ENCODE measurements around the gene ASB8. TPM values are rescaled to one million over a fixed set of nuclear protein-coding genes. Genes with fewer than 3 reads are reported as not detected.

The ASB8 gene
- 11.1 TPM for total RNA-seq (ENCODE audit: insufficient read depth, low replicate concordance)

- DNase-seq (ENCODE audit: low spot score), result peak; percentile 99
These were observed at the start of gene ASB8 for GRCh38 chr12:48157018-48157888. Gene ASB8, minus strand, starts transcription at chr12:48157515. Its CDS starts 4,019 bp downstream, at chr12:48153496.

DNA sequence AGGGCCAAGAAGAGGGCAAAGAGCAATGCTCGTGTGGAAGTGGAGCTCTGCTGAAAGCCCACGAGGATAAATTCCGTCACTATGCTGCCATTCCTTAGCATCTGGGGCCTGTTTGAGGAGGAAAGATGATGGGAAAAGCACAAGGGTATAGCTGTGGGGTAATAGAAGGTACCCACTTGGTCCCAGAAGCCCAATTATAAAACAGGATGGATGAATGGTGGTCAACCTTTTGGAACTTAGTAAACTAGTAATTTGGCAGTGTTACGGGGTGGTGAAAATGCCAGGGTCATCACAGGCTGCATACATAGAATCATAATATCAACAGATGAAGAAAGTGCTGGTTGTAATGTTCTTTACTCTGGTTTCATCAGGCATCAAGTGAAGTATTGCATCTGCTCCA, 45.9 kb upstream of the ASB8 start, which contains the start of gene OR10AD1:
Gene OR10AD1, minus strand, starts transcription at position 101 of the 400 bp plus-strand sequence. Its CDS starts 0 bp downstream, at position 101.
- no peak for DNase-seq (ENCODE audit: low spot score)

- DNase-seq (ENCODE audit: low spot score), result no peak
These were observed 45.5 kb upstream of the ASB8 start for GRCh38 chr12:48202766-48203165.

DNA sequence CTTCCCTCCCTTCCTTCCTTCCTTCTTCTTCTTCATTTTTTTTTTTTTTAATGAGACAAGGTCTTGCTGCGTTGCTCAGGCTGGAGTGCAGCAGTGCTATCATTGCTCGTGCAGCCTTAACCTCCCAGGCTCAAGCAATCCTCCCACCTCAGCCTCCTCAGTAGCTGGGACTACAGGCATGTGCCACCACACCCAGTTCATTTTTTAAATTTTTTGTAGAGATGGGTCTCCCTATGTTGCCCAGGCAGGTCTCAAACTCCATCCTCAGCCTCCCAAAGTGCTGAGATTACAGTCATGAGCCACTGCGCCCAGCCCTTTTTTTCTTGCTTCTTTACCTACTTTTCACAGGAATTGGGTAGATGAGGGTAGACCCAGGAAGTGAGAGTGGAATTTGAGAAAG, 44.2 kb upstream of the ASB8 start:
- DNase-seq (ENCODE audit: low spot score), result no peak

GRCh38 chr12:48201091-48201490, 43.8 kb upstream of the ASB8 start:
- DNase-seq (ENCODE audit: low spot score), result no peak

DNA sequence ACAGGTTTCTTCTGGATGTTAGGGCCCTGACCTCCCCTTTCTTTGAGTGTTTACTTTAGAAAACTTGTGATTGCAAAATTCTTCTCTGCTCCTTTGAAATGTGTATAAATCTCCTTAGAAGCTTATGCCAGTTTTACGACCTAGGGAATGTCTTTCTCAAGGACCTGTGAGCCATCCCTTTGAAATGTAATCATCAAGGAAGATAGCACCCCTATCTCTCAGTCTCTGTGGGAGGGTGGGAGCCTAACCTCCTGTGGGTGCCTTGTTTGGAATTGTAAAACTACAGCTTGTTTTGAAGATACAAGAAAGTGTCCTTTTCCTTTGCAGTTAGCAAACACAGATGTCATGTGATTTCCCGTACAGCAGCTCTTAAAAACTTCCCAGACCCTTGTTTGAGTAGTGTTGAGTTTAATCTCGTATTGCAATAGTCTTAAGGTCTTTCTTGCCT, 42.5 kb upstream of the ASB8 start:
- DNase-seq (ENCODE audit: low spot score), result peak; percentile 87

DNA sequence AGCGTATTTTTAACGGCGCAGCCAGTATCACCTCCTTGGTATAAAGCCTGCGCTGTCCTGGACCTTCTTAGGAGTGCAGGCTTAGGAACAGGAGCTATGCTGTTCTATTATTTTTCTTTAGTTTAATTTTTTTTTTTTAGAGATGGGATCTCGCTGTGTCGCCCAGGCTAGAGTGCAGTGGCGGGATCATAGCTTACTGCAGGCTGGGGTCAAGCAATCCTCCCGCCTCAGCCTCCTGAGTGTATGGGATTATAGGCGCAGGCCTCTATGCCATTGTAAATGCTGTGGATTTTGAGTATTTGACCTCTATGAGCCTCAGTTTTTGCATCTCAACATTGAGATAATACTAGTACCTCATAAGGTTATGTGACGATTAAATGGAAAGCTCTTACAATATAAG, 41.7 kb upstream of the ASB8 start:
- peak; percentile 35 for DNase-seq (ENCODE audit: low spot score)

DNA sequence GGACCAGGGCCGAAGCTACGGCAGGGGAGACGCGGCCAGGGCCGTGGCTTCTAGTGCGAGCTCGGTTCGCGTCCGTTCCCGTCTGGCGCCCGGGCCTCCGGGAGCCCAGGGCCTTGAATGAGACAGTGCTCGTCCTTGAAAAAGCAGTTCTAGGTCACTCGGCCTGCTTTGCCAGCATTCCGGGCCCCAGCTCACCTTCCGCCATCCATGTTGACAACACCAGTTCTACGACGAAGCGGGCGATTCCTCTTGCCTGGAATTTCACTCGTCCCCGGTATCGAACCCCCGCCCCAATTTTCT, 41.3 kb upstream of the ASB8 start:
- DNase-seq (ENCODE audit: low spot score), result no peak

DNA sequence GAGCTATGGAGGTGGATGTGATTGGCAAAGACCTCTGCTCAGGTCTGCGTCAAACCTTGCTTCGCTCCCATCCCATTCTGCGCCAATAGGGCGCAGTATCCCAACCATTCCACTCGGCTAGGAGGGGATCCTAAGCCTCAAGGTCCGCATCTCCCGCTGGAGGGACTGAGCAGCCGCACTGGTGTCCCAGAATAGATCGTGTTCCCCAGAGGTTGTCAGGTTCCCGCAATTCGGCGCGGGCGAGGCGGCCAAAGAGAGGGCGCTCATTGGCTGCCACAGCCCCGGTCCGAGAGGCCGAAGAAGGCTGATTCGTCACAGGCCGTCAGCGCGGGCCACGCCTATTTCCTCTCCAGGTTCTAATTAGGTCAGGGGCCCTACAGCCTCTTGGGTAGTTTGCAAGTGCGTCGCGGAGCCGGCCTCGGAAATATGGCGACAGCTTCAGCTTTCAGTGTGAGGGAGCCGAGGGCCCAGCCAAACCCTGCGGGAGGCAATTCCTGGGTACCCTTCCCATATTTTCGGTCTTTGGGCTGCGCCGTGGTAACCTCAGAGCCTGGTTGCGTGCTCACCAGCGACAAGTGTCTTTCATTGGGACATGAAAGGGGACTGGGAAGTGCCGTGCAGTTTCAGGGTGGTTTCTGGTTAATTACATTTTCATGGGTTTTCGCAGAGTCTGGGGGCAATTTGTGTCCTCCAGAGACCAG, 40.8 kb upstream of the ASB8 start:
- DNase-seq (ENCODE audit: low spot score), result peak; percentile 98

- peak; percentile 79 for DNase-seq (ENCODE audit: low spot score)
These were observed 40.2 kb upstream of the ASB8 start for GRCh38 chr12:48197549-48197970.

- peak; percentile 68 for DNase-seq (ENCODE audit: low spot score)
These were observed 37.5 kb upstream of the ASB8 start for GRCh38 chr12:48194799-48195201.

DNA sequence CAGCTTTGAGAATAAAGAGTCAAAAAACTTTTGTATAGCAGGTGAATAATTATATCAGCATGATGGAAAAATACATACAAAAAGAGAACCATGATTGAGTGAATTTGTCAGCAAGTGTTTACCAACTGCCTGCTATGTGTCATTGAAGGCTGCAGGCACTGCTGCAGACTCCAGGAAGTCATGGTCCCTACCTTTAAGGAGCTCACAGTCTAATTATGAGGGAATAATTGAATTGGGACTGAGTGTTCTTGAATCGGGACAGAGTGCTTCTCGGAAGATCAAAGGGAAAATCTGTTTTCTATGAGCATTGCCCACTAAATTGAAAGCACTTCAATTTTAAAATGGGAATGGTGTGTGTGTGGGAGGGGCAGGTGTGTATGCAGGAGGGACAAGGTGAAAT, 36.3 kb upstream of the ASB8 start:
- DNase-seq (ENCODE audit: low spot score), result no peak

GRCh38 chr12:48192861-48193260, 35.5 kb upstream of the ASB8 start:
- DNase-seq (ENCODE audit: low spot score), result peak; percentile 46

- no peak for DNase-seq (ENCODE audit: low spot score)
These were observed 33.8 kb upstream of the ASB8 start for GRCh38 chr12:48191096-48191495.

- DNase-seq (ENCODE audit: low spot score), result peak; percentile 88
These were observed 32.2 kb upstream of the ASB8 start for GRCh38 chr12:48189331-48190125.

DNA sequence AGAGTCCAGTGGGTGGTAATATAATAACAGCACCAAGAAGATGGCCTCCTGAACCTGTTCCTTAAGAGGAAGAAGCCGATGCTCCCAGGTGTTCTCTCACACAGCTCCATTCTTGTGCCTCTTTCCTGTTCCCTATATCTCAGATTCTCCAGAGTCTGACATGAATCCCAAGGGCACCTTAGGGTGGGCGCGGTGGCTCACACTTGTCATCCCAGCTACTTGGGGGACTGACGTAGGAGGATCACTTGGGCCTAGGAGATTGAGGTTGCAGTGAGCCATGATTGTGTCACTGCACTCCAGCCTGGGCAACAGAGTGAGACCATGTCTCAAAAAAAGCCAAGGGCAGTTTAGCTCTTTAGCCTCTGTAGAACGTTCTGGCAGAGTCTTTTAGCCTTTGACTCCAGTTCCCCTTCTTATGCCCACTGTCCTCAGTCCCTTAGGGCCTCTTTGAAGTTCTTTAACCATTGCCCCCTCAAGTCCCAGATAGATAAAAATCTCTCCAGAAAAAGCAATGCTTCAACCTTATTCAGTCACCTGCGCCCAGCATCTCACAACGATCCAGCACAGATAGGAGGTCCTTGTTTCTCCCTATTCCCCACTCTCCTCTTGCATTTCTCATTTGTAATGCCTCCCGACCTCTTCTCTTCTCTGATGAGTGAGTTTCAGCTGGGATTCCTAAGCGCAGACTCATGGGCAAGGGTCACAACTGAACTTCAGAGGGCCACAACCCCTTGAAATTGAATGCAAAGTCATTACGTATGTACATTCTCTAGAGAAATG, 30.8 kb upstream of the ASB8 start:
- no peak for DNase-seq (ENCODE audit: low spot score)

GRCh38 chr12:48185181-48185919, 28.0 kb upstream of the ASB8 start:
- peak; percentile 95 for DNase-seq (ENCODE audit: low spot score)

DNA sequence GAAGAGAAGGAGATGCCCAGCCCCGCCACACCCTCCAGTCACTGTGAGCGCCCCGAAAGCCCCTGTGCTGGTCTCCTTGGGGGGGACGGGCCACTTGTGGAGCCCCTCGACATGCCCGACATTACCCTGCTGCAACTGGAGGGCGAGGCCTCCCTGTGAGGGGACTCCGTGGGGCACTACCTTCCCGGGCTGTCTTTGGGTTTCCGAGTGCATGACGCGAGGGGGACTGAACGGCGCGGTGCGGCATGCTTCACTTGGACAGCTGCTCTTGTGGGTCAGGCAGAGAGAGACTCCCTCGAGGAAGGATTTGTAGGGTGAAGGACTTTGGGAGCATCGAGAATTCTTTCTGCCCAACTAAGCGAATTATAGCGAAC, 27.2 kb upstream of the ASB8 start:
- peak; percentile 41 for DNase-seq (ENCODE audit: low spot score)

GRCh38 chr12:48183876-48184548, 26.7 kb upstream of the ASB8 start:
- no peak for DNase-seq (ENCODE audit: low spot score)

Data from umbilical cord (tissue), 2 donors.